Lower lobe of right lung (tissue), 2 donors: ENCODE results near the gene ISG20L2. TPM values are rescaled to one million over a fixed set of nuclear protein-coding genes. Genes with fewer than 3 reads are reported as not detected.

Experiments used
- ATAC-seq, 2 donors: fragments of 200-7000 bp; cut with Tn5 transposase; one replicate each; pipeline ENCODE4 v1.9.1; 2020 to 2022; ENCODE audit warnings: mild to moderate bottlenecking in 2 of 2, moderate library complexity in 2 of 2
- DNase-seq: peaks from one replicate; pipeline ENCODE4 v3.0.0-alpha.2; 2020
- H3K27ac ChIP-seq: fragments of 200-600 bp; one replicate; pipeline ENCODE4 v1.8.0; 2022
- H3K27me3 ChIP-seq: fragments of 200-600 bp; one replicate; pipeline ENCODE4 v1.8.0; 2022; ENCODE audit warnings: low read depth
- H3K36me3 ChIP-seq: fragments of 200-600 bp; one replicate; pipeline ENCODE4 v1.8.0; 2022; ENCODE audit warnings: mild to moderate bottlenecking
- H3K4me1 ChIP-seq: fragments of 200-600 bp; one replicate; pipeline ENCODE4 v1.8.0; 2022
- H3K4me3 ChIP-seq: fragments of 200-600 bp; one replicate; pipeline ENCODE4 v1.8.0; 2022; ENCODE audit warnings: mild to moderate bottlenecking
- H3K9me3 ChIP-seq: fragments of 200-600 bp; one replicate; pipeline ENCODE4 v1.8.0; 2022
- intact Hi-C: fragments of 100-400 bp; cut with DNase I; formaldehyde crosslinking; loops from one replicate; pipeline ENCODE4 v1.11.0; 2022
- total RNA-seq: library from RNA; stranded (reverse); fragmentation: NEBNext Ultra II Directional; extraction: Animal tissue kit (Norgen Biotek cat#: 25700); gene quantifications from one replicate; pipeline ENCODE4 v1.2.1, GENCODE V29; 2021
- TF ChIP-seq, protein P1 (sequence below): fragments of 200-600 bp; IDR thresholded peaks from one replicate; pipeline ENCODE4 v1.8.0; 2022; ENCODE audit warnings: antibody characterized with exemption, mild to moderate bottlenecking
- donor health status: DM: no; HTN: yes; CAD: no; lungs with severe emphysema.

Gene ISG20L2
- total RNA-seq, 1 donor from 2014 or later: 22.6 TPM

DNA sequence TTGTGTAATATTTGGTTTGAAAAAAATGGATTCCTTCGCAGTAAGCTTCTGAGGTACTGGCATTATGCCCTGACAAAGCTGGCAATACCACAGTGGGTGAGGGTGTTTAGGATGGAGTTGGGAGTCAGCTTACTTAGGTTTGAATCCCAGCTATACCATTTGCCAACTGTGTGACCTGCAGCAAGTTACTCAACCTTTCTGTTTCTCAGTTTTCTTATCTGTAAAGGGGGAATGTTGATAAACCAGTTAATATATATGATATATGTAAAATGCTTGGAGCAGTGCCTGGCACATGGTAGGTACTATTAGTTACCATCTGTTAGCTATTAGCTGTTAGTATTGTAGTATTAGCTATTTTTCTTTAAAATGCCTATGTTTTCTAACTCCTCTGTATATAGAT lies 27.8 kb upstream of the ISG20L2 start:
- Histone ChIP-seq H3K4me3 (no peak overlapping the region), H3K27me3 (no peaks in the 10 kb centered on the region), H3K9me3 (no peaks in the 10 kb centered on the region), H3K4me1 (peaks cover 11% of the 10 kb centered on the region), H3K36me3 (peaks cover 3% of the 10 kb centered on the region), H3K27ac (no peak overlapping the region)
- TF ChIP-seq, protein P1, sequence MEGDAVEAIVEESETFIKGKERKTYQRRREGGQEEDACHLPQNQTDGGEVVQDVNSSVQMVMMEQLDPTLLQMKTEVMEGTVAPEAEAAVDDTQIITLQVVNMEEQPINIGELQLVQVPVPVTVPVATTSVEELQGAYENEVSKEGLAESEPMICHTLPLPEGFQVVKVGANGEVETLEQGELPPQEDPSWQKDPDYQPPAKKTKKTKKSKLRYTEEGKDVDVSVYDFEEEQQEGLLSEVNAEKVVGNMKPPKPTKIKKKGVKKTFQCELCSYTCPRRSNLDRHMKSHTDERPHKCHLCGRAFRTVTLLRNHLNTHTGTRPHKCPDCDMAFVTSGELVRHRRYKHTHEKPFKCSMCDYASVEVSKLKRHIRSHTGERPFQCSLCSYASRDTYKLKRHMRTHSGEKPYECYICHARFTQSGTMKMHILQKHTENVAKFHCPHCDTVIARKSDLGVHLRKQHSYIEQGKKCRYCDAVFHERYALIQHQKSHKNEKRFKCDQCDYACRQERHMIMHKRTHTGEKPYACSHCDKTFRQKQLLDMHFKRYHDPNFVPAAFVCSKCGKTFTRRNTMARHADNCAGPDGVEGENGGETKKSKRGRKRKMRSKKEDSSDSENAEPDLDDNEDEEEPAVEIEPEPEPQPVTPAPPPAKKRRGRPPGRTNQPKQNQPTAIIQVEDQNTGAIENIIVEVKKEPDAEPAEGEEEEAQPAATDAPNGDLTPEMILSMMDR: no peak
- intact Hi-C loops: no loop called here
- no peak for ATAC-seq
- DNase-seq: no peak

DNA sequence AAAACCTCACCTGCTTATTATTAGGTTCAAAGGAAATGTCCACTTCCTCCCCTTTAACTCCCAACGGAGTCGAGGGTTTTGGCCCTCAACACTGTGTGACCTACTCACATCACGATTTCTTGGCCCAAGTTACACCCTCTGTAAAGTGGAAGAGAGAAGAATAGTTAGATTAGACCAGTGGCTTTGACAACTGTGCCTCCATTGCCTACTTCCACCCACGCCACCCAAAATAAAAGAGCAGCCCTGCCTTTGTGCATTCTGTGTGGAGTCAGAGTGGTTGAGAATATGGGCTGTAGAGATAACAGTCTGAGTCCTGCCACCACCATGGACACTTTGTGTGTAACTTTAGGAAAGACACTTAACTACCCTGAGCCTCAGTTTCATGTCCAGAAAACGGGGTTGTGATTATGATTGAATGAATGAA lies 27.0 kb upstream of the ISG20L2 start:
- no peak for ATAC-seq

DNA sequence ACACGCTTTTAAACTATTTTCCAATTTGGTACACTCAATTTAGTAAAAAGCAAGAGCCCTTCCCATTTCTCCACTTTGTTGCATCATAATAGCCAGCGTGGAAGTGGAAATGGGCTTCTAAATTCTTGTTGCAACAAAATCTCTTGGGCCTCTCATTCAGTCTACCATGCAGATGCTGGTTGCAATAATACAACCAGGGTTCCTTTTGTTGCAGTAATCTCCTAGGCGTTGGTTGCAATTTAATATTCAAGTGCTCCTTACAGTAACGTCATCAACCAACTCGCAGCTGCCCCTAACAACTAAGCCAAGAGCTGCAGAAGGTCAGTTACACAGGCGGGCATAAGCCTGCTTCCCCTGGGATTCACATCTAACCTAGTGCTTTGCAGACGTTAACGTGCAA lies 25.7 kb upstream of the ISG20L2 start:
- no peak overlapping the region for H3K4me3 ChIP-seq
- ATAC-seq: no peak
- intact Hi-C loops: no loop called here
- H3K27ac ChIP-seq: no peak overlapping the region
- peaks cover 22% of the 10 kb centered on the region for H3K4me1 ChIP-seq
- no peaks in the 10 kb centered on the region for H3K9me3 ChIP-seq
- H3K36me3 ChIP-seq: peaks cover 3% of the 10 kb centered on the region
- DNase-seq: no peak
- TF ChIP-seq, protein P1: no peak
- H3K27me3 ChIP-seq: no peaks in the 10 kb centered on the region

More for the DNA sequence above, 27.0 kb upstream of the ISG20L2 start:
- Histone ChIP-seq H3K27ac (no peak overlapping the region), H3K9me3 (no peaks in the 10 kb centered on the region), H3K27me3 (no peaks in the 10 kb centered on the region), H3K36me3 (peaks cover 3% of the 10 kb centered on the region), H3K4me3 (no peak overlapping the region), H3K4me1 (peaks cover 11% of the 10 kb centered on the region)
- TF ChIP-seq, protein P1: no peak
- intact Hi-C loops: no loop called here
- no peak for DNase-seq

DNA sequence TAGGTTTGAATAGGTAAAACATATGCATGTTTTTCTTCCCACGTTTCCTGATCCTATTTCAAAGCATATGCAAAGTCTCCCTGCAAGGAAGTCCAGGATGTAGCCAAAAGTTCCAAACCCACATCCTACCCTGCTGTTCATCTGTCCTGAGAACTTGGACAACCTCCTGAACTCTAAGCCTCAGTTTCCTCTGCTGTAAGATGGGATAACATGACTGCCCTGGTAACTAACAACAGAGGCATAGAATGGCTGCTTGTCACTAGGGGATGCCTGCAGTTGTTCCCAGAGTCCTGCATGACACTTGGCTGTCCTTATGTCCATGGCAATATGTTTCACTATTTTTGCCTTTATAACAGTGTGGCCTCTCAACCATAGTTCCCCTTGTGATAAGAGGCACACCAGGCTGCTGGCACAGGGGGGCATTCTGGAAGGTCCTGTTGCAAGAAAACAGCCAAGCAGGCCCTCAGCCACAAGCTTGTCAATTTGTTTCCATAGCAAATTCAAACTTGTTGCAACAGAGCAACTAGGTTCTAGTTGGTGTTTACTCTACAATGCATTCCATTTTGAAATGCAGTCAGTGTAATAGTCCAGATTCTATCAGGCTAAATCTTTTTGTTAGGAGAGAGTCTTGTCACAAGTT lies 24.4 kb upstream of the ISG20L2 start:
- peaks cover 35% of the 10 kb centered on the region for H3K4me1 ChIP-seq
- no peaks in the 10 kb centered on the region for H3K27me3 ChIP-seq
- intact Hi-C loops: no loop called here
- H3K36me3 ChIP-seq: peaks cover 3% of the 10 kb centered on the region
- no peaks in the 10 kb centered on the region for H3K9me3 ChIP-seq
- ATAC-seq (no peak), DNase-seq (peak; percentile 44)
- TF ChIP-seq, protein P1: no peak
- H3K4me3 ChIP-seq: peak overlapping the region; percentile 95
- H3K27ac ChIP-seq: peak overlapping the region; percentile 99

DNA sequence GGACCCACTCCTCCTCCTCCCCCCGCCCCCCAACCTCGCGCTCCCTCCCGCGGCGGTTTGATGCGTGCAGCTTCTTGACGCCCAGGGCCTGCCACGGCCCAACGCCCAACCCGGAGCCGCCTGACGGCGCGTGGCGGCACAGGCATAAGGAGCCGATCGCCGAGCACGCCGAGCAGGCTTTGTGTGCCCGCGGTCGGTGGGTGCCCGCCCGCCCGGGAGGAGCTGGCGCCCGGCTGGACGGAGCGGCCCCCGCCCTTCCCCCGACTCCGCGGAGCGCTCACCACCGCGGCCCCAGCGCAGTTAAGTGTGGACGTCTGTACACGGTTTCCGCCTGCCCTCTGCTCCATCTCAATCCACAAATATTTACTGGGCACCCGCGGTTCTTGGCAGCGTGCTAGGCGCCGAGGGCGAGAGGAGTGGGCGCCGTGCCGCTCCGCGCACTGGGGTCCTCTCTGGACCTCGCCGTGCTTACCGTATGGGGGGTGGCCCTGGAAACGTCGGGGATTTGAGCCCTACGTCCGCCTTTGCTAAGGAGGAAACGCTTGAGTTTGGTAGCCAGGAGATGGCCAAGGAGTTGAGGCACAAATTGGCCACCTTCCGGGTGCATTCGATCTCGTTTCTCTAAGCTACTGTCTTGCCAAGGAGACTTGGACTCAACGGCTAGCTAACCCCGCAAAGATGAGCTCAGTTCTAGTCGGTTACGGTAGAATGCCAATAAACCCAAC lies 23.4 kb upstream of the ISG20L2 start:
- Histone ChIP-seq H3K4me1 (peaks cover 42% of the 10 kb centered on the region), H3K27ac (peak overlapping the region; percentile 99), H3K4me3 (peak overlapping the region; percentile 95), H3K36me3 (peaks cover 3% of the 10 kb centered on the region), H3K27me3 (no peaks in the 10 kb centered on the region), H3K9me3 (no peaks in the 10 kb centered on the region)
- ATAC-seq (peak; percentile 82 to 92), DNase-seq (peak; percentile 98)
- TF ChIP-seq, protein P1: no peak
- intact Hi-C loops: no loop called here
